CD1c-positive myeloid dendritic cell (primary cell): ENCODE data around the gene STT3B.
A peak's percentile ranks its signal among the peaks of the same experiment; 100 is the strongest.

Source experiments
- DNase-seq: peaks from one replicate; pipeline ENCODE4 v3.0.0-alpha.2; 2016; ENCODE audit errors: extremely low spot score

STT3B gene

GRCh38 chr3:31551646-31552045 lies 18.9 kb downstream of the STT3B start:
- DNase-seq, result no peak

GRCh38 chr3:31552103-31552502 lies 19.4 kb downstream of the STT3B start:
- DNase-seq, result no peak

- no peak for DNase-seq
Observed at GRCh38 chr3:31553258-31553657, 20.5 kb downstream of the STT3B start.

- DNase-seq, result no peak
Observed at GRCh38 chr3:31555204-31555603, 22.5 kb downstream of the STT3B start.

- DNase-seq, result no peak
Observed at GRCh38 chr3:31559872-31560534, 27.3 kb downstream of the STT3B start.

GRCh38 chr3:31561891-31562290 lies 29.2 kb downstream of the STT3B start:
- no peak for DNase-seq

- no peak for DNase-seq
Observed at GRCh38 chr3:31562525-31562924, 29.8 kb downstream of the STT3B start.

- DNase-seq, result peak; percentile 48
Observed at GRCh38 chr3:31565288-31565687, 32.6 kb downstream of the STT3B start.

GRCh38 chr3:31567036-31567435 lies 34.3 kb downstream of the STT3B start:
- no peak for DNase-seq

- DNase-seq, result no peak
Observed at GRCh38 chr3:31568649-31569048, 35.9 kb downstream of the STT3B start.

GRCh38 chr3:31571325-31571724 lies 38.6 kb downstream of the STT3B start:
- no peak for DNase-seq

GRCh38 chr3:31572236-31573004 lies 39.7 kb downstream of the STT3B start:
- DNase-seq, result peak; percentile 31

- peak; percentile 60 for DNase-seq
Observed at GRCh38 chr3:31573036-31573779, 40.5 kb downstream of the STT3B start.

GRCh38 chr3:31575448-31575847 lies 42.7 kb downstream of the STT3B start:
- no peak for DNase-seq

- DNase-seq, result no peak
Observed at GRCh38 chr3:31576521-31576920, 43.8 kb downstream of the STT3B start.

- DNase-seq, result no peak
Observed at GRCh38 chr3:31577232-31577631, 44.5 kb downstream of the STT3B start.

- DNase-seq, result no peak
Observed at GRCh38 chr3:31579828-31580227, 47.1 kb downstream of the STT3B start.

- no peak for DNase-seq
Observed at GRCh38 chr3:31580645-31581044, 47.9 kb downstream of the STT3B start.

- peak; percentile 44 for DNase-seq
Observed at GRCh38 chr3:31581660-31582059, 48.9 kb downstream of the STT3B start.

GRCh38 chr3:31589228-31589627 lies 56.5 kb downstream of the STT3B start:
- no peak for DNase-seq

- no peak for DNase-seq
Observed at GRCh38 chr3:31590650-31591049, 57.9 kb downstream of the STT3B start.

- DNase-seq, result no peak
Observed at GRCh38 chr3:31592764-31593163, 60.0 kb downstream of the STT3B start.

- no peak for DNase-seq
Observed at GRCh38 chr3:31596176-31596575, 63.5 kb downstream of the STT3B start.
